K562 (cell line): ENCODE results near the gene PHKB. TPM values are rescaled to one million over a fixed set of nuclear protein-coding genes. Genes with fewer than 3 reads are reported as not detected.

Source experiments
- CREM ChIP-seq: IDR thresholded peaks from 2 replicates; pipeline ENCODE4 v1.6.1; 2014; ENCODE audit warnings: antibody characterized with exemption, low read depth
- MCM2 ChIP-seq: fragments of 450-650 bp; IDR thresholded peaks from 2 replicates; pipeline ENCODE4 v1.6.1; 2017; ENCODE audit warnings: low read depth, mild to moderate bottlenecking
- MEIS2 ChIP-seq: fragments of 450-650 bp; IDR thresholded peaks from 2 replicates; pipeline ENCODE4 v1.6.1; 2014; ENCODE audit warnings: mild to moderate bottlenecking; ENCODE audit not compliant: partially characterized antibody
- NFYB ChIP-seq: IDR thresholded peaks from 2 replicates; pipeline ENCODE4 v1.6.1; 2011; ENCODE audit warnings: mild to moderate bottlenecking, moderate library complexity; ENCODE audit not compliant: insufficient read length; ENCODE audit errors: extremely low read depth
- RCOR1 ChIP-seq, 2 experiments: IDR thresholded peaks; 2 replicates each; pipeline ENCODE4 v1.6.1; 2012; ENCODE audit warnings: low read depth in 2 of 2, low read length in 2 of 2, borderline replicate concordance in 1 of 2, improper control_type of control experiment in 1 of 2
- polyA plus RNA-seq, 8 experiments: library from polyadenylated mRNA; depleted of rRNA in 4 of 8; stranded (reverse) in 5 of 8; unstranded in 3 of 8; fragments of >200 nt; fragmentation: Nextera tagmentation in 2 of 8; fragmentation: Illumina TruSeq in 1 of 8; extraction: Ambion mirVana in 2 of 8; extraction: Trizol in 1 of 8; gene quantifications; 2 replicates each; pipeline versions ENCODE4 v1.2.1 to v1.2.3, GENCODE V29; 2011 to 2014; ENCODE audit warnings: inconsistent platforms in 1 of 8, missing spikeins in 1 of 8
- total RNA-seq, 7 experiments: library from RNA; depleted of rRNA in 6 of 7; stranded (reverse); fragments of >200 nt in 6 of 7; fragmentation: Illumina TruSeq in 2 of 7; extraction: Trizol in 2 of 7; gene quantifications; 2 replicates each; pipeline versions ENCODE4 v1.2.1 to v1.2.3, GENCODE V29; 2011 to 2021; ENCODE audit warnings: low replicate concordance in 1 of 7
- TF ChIP-seq, protein P1 (sequence below): fragments of 450-650 bp; formaldehyde crosslinking; IDR thresholded peaks from 2 replicates; pipeline ENCODE4 v1.4.0; 2020; ENCODE audit warnings: mild to moderate bottlenecking
- TF ChIP-seq, protein P2 (sequence below): fragments of 250-450 bp; sonication (Bioruptor Pico); IDR thresholded peaks from 2 replicates; pipeline ENCODE4 v1.4.0; 2020; ENCODE audit warnings: mild to moderate bottlenecking, moderate library complexity
- TF ChIP-seq, protein P3 (sequence below), 2 experiments: fragments of 450-650 bp; IDR thresholded peaks; 2 replicates each; pipeline ENCODE4 v1.6.1; 2018; ENCODE audit warnings: mild to moderate bottlenecking in 2 of 2, low read depth in 1 of 2; ENCODE audit not compliant: partially characterized antibody in 2 of 2
- TF ChIP-seq, protein P4 (sequence below): fragments of 450-650 bp; IDR thresholded peaks from 2 replicates; pipeline ENCODE4 v1.6.1; 2016; ENCODE audit warnings: low read depth

PHKB gene
- total and polyA plus RNA-seq, 9 of the 15 experiments (the other 6 are each of a cell fraction or from before 2014, with no cell fraction given), result 24.7 to 92.3 (median 67.0) TPM

DNA sequence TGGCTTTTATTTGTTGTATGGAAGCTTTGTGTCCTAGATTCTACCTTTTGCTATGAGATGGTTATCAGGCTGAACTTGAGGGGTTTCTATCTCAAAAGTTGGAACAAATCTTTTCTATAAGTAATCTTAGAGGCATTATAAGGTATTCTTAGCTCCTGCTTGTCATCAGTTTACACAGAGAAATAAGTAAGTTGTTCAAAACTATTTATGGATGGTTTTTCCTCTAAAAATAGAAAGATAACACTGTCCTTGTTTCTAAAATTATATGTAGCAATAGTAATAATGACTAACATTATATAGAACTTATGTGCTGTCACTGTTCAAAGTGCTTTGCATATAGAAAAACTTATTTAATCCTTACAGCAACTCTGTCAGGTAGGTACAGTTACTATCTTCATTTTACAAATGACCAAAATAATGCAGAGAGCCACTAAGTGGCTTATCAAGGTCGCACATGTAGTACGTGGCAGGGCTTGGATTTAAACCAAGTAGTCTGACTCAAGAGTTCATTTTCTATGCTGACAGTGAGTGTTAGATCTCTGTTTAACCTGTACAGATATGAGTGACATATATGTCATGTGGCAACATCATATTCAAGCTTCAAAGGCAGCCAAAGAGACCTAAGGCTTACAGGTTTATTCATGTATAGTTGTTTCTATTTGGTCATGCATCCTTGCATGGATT, 59.0 kb downstream of the PHKB start (continued):
- TF ChIP-seq RCOR1 (IDR thresholded peaks at IDR 0.05; ENCODE audit: borderline replicate concordance in 1 of 2, low read depth in 2 of 2, low read length in 2 of 2) (peak; percentile 62 to 94; a peak in 3 of 4 replicates), CREM (peak; percentile 82), MCM2 (no peak), NFYB (no peak), MEIS2 (peak; percentile 84)
- TF ChIP-seq, protein P1, sequence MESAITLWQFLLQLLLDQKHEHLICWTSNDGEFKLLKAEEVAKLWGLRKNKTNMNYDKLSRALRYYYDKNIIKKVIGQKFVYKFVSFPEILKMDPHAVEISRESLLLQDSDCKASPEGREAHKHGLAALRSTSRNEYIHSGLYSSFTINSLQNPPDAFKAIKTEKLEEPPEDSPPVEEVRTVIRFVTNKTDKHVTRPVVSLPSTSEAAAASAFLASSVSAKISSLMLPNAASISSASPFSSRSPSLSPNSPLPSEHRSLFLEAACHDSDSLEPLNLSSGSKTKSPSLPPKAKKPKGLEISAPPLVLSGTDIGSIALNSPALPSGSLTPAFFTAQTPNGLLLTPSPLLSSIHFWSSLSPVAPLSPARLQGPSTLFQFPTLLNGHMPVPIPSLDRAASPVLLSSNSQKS (CRISPR knock-in tag), result no peak
- TF ChIP-seq, protein P2, sequence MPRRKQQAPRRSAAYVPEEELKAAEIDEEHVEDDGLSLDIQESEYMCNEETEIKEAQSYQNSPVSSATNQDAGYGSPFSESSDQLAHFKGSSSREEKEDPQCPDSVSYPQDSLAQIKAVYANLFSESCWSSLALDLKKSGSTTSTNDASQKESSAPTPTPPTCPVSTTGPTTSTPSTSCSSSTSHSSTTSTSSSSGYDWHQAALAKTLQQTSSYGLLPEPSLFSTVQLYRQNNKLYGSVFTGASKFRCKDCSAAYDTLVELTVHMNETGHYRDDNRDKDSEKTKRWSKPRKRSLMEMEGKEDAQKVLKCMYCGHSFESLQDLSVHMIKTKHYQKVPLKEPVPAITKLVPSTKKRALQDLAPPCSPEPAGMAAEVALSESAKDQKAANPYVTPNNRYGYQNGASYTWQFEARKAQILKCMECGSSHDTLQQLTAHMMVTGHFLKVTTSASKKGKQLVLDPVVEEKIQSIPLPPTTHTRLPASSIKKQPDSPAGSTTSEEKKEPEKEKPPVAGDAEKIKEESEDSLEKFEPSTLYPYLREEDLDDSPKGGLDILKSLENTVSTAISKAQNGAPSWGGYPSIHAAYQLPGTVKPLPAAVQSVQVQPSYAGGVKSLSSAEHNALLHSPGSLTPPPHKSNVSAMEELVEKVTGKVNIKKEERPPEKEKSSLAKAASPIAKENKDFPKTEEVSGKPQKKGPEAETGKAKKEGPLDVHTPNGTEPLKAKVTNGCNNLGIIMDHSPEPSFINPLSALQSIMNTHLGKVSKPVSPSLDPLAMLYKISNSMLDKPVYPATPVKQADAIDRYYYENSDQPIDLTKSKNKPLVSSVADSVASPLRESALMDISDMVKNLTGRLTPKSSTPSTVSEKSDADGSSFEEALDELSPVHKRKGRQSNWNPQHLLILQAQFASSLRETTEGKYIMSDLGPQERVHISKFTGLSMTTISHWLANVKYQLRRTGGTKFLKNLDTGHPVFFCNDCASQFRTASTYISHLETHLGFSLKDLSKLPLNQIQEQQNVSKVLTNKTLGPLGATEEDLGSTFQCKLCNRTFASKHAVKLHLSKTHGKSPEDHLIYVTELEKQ (CRISPR knock-in tag), result no peak
- TF ChIP-seq, protein P3, sequence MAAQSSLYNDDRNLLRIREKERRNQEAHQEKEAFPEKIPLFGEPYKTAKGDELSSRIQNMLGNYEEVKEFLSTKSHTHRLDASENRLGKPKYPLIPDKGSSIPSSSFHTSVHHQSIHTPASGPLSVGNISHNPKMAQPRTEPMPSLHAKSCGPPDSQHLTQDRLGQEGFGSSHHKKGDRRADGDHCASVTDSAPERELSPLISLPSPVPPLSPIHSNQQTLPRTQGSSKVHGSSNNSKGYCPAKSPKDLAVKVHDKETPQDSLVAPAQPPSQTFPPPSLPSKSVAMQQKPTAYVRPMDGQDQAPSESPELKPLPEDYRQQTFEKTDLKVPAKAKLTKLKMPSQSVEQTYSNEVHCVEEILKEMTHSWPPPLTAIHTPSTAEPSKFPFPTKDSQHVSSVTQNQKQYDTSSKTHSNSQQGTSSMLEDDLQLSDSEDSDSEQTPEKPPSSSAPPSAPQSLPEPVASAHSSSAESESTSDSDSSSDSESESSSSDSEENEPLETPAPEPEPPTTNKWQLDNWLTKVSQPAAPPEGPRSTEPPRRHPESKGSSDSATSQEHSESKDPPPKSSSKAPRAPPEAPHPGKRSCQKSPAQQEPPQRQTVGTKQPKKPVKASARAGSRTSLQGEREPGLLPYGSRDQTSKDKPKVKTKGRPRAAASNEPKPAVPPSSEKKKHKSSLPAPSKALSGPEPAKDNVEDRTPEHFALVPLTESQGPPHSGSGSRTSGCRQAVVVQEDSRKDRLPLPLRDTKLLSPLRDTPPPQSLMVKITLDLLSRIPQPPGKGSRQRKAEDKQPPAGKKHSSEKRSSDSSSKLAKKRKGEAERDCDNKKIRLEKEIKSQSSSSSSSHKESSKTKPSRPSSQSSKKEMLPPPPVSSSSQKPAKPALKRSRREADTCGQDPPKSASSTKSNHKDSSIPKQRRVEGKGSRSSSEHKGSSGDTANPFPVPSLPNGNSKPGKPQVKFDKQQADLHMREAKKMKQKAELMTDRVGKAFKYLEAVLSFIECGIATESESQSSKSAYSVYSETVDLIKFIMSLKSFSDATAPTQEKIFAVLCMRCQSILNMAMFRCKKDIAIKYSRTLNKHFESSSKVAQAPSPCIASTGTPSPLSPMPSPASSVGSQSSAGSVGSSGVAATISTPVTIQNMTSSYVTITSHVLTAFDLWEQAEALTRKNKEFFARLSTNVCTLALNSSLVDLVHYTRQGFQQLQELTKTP (IDR thresholded peaks at IDR 0.05; ENCODE audit: low read depth in 1 of 2, partially characterized antibody in 2 of 2), result no peak
- TF ChIP-seq, protein P4, sequence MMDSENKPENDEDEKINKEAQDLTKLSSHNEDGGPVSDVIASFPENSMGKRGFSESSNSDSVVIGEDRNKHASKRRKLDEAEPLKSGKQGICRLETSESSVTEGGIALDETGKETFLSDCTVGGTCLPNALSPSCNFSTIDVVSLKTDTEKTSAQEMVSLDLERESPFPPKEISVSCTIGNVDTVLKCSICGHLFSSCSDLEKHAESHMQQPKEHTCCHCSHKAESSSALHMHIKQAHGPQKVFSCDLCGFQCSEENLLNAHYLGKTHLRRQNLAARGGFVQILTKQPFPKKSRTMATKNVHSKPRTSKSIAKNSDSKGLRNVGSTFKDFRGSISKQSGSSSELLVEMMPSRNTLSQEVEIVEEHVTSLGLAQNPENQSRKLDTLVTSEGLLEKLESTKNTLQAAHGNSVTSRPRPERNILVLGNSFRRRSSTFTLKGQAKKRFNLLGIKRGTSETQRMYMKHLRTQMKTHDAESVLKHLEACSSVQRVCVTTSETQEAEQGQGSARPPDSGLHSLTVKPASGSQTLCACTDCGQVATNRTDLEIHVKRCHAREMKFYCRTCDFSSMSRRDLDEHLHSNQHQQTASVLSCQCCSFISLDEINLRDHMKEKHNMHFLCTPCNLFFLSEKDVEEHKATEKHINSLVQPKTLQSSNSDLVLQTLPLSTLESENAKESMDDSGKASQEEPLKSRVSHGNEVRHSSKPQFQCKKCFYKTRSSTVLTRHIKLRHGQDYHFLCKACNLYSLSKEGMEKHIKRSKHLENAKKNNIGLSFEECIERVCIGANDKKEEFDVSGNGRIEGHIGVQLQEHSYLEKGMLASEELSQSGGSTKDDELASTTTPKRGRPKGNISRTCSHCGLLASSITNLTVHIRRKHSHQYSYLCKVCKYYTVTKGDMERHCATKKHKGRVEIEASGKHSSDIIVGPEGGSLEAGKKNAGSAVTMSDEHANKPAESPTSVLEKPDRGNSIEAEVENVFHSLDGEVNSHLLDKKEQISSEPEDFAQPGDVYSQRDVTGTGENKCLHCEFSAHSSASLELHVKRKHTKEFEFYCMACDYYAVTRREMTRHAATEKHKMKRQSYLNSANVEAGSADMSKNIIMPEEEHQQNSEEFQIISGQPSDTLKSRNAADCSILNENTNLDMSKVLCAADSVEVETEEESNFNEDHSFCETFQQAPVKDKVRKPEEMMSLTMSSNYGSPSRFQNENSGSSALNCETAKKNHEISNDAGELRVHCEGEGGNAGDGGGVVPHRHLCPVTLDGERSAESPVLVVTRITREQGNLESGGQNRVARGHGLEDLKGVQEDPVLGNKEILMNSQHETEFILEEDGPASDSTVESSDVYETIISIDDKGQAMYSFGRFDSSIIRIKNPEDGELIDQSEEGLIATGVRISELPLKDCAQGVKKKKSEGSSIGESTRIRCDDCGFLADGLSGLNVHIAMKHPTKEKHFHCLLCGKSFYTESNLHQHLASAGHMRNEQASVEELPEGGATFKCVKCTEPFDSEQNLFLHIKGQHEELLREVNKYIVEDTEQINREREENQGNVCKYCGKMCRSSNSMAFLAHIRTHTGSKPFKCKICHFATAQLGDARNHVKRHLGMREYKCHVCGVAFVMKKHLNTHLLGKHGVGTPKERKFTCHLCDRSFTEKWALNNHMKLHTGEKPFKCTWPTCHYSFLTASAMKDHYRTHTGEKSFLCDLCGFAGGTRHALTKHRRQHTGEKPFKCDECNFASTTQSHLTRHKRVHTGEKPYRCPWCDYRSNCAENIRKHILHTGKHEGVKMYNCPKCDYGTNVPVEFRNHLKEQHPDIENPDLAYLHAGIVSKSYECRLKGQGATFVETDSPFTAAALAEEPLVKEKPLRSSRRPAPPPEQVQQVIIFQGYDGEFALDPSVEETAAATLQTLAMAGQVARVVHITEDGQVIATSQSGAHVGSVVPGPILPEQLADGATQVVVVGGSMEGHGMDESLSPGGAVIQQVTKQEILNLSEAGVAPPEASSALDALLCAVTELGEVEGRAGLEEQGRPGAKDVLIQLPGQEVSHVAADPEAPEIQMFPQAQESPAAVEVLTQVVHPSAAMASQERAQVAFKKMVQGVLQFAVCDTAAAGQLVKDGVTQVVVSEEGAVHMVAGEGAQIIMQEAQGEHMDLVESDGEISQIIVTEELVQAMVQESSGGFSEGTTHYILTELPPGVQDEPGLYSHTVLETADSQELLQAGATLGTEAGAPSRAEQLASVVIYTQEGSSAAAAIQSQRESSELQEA, result no peak
